ENCODE measurements around the gene CMTR2.
"Not testable (repeated sequence)": the region's sequence is repeated elsewhere in the genome, so short reads cannot be mapped to it uniquely, and the experiment has no call there.

CMTR2 gene, protein sequence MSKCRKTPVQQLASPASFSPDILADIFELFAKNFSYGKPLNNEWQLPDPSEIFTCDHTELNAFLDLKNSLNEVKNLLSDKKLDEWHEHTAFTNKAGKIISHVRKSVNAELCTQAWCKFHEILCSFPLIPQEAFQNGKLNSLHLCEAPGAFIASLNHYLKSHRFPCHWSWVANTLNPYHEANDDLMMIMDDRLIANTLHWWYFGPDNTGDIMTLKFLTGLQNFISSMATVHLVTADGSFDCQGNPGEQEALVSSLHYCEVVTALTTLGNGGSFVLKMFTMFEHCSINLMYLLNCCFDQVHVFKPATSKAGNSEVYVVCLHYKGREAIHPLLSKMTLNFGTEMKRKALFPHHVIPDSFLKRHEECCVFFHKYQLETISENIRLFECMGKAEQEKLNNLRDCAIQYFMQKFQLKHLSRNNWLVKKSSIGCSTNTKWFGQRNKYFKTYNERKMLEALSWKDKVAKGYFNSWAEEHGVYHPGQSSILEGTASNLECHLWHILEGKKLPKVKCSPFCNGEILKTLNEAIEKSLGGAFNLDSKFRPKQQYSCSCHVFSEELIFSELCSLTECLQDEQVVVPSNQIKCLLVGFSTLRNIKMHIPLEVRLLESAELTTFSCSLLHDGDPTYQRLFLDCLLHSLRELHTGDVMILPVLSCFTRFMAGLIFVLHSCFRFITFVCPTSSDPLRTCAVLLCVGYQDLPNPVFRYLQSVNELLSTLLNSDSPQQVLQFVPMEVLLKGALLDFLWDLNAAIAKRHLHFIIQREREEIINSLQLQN

GRCh38 chr16:71288890-71289731, at the start of gene CMTR2:
CMTR2 (minus strand) TSS chr16:71289402; CDS start chr16:71285920, 3,482 bp downstream.
- DNase-seq = peak; percentile 84 to 88

DNA sequence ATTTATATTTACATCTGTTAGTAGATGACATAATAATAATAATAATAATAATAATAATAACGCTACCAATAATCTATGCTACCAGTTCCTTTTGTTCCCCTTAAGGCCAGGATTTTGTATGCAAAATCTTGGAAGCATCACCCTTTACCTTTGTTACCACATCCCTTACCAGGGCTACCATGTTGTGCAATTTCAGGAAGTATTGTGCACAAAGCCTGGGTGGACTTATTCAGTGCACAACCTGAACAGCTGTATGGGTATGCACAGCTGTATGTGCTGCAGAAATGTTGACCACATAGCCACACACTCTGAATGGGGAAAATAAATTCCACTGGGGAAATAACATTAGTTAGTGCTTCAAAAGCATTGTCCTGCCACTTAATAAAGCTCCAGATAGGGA, 49.4 kb upstream of the CMTR2 start:
- no peak for DNase-seq

DNA sequence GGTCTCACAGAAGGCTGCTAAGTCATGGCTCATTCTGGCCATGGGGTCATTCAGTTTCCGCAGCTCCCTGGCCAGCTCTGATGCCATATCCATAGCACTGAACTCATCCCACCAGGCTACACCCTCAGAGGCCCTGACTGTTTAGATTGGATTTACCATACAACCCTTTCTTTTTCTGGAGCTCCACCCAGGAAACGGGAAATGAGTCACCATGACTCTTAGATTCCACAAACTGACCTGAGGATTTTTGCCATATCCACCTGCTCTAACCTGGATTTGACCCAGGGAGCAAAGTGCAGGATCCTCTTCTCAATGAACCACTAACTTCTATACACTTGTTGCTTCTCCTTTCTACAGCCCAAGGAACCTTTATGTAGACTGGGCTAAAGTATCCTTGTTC, 49.0 kb upstream of the CMTR2 start:
- DNase-seq = no peak

DNA sequence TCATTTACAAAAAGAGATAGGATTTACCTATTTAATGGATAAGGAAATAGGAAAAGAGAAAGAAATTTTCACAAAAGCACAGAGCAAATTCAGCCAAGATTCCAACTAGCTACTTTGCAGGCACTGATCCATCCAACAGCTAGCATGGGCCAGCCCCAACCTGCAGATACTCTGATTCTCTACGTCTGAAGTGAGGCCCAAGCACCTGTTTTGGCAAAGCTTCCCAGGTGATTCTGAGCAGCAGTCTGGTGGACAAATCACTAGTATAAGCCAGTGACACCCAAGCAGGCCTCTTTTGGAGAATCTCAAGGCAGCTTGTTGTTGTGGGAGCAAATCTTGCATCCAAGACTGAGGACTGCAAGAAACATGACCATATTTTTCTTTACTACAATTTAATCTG, 48.4 kb upstream of the CMTR2 start:
- no peak for DNase-seq

GRCh38 chr16:71328151-71328550, 38.9 kb upstream of the CMTR2 start:
- no peak for DNase-seq

DNA sequence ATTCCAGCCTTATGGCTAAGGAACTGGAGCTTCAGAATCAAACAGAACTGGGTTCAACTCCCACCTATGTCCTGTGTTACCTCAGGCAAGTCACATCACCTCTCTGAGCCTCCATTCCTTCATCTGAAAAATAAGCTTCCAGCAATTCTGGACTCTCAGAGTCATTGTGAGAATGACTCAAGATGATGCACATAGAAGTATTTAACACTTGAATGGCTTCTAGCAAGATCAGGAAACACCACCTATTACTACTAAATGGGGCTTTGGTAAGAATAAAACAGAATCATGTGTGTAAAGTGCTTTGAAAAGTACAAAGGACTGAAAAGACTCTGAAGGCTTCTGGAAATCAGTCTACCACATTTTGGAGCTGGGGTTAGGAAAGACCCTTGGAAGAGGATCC, 38.5 kb upstream of the CMTR2 start:
- no peak for DNase-seq

DNA sequence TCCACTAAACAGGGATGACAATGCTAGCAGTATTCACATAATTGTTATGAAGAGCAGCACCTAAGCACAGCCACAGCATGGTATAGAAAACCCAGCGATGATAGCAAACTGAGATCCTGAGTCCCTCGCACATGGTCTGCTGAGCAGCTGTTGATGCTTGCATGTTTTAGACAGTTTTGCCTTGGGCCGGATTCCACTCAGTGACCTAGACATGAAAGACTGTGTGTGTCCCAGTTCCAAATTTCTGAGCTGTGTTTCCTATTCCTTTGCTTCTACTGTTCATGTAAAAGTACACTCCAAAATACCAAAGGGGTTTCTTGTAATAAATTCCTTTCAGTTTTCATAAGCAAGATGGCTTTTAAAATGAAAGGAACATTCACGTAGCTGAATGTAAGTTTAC, 30.8 kb upstream of the CMTR2 start:
- no peak for DNase-seq

GRCh38 chr16:71315269-71315668, 26.1 kb upstream of the CMTR2 start:
- no peak for DNase-seq

DNA sequence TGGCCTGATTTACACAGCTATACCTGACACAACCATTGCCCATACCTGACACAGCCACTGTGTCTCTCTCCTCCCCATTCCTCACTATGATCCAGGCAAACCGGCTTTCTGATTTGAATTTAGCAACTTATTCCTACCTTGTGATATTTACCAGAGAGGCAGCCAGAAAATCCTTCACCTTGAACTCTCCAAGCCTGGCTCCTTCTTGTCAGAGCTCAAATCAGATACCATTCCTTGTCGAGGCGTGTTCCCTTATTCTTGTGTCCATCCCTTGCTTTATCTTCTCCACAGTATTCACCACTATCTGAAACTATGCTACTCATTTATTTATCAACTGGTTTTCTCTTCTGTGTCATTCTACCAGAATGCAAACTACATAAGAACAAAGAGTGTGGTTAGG, 24.4 kb upstream of the CMTR2 start:
- not testable (repeated sequence) for DNase-seq

DNA sequence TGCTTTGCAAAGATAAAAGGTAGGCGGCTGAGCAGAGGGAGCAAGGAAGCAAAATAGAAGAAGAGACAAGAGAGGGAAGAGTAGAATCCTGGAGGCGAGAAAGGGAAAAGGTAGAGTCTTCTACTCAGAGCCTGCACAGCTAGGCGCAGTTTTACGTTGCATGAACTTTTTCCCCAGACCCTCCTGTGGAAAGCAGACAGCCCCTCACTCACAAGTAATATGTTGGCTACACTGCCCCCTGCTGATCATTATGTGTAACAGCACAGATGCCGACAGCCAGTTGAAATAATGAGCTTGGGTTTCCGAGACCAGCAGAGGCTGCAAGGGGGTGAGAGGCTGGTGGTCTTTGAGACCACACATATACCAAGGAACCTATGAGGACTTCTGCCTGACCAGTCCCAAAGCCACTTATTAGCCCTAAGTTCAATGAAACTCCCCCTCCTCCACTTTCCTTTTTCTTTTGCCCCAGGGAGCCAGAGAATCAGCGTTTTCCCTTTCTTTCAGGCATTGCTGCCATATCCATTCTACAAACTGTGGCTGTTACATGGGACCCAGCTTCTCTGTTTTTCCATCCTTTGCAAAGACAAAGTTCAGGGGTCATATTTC, 22.5 kb upstream of the CMTR2 start:
- DNase-seq = peak in 1 of 2 donors; percentile 13

GRCh38 chr16:71303938-71304337, 14.7 kb upstream of the CMTR2 start:
- DNase-seq = no peak

DNA sequence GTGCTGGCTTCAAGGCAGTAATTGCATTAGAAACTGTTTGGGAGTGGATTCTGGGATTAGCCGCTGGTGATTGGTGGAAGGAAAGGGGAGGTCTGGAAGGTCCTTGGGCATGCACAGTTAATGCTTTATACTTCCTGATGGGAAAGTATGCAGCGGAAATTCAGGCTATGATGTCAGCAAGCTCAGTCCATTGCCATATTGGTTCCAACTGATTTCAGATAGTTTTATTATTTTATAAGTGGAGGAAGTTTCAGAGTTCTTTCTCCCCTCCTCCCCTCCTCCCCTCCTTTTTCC, 8.1 kb upstream of the CMTR2 start:
- DNase-seq = no peak

- no peak for DNase-seq
These were observed 7.6 kb upstream of the CMTR2 start for GRCh38 chr16:71296584-71297340.

DNA sequence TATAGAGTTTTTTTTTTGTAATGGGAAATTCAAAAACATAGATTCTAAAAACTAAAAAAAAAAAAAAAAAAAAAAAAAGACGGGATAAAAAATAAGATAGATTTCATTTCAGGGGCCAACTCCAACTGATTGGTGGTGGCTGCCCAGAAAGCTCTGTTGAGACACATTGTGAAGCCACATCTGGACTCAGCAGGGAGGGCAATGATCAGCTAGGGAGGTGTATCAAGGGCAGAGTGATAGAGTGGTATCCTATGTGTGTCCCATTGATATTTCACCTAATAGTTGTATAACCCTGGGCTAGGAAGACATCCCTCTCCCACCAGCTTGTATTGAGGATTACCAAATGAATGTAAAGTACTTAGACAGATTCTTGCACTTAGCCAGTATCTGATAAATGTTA, 6.7 kb upstream of the CMTR2 start:
- DNase-seq = no peak

GRCh38 chr16:71293919-71294318, 4.7 kb upstream of the CMTR2 start:
- no peak for DNase-seq

DNA sequence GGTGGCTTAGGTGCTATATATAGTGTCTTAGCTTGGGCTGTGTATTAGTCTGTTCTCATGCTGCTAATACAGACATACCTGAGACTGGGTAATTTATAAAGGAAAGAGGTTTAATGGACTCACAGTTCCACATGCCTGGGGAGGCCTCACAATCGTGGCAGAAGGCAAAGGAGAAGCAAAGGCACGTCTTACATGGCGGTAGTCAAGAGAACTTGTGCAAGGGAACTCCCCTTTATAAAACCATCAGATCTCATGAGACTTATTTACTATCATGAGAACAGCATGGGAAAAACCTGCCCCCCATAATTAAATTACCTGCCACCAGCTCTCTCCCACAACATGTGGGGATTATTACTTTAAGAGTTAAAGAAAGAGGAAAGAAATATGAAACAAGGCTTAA, 2.9 kb upstream of the CMTR2 start:
- DNase-seq = not testable (repeated sequence)

DNA sequence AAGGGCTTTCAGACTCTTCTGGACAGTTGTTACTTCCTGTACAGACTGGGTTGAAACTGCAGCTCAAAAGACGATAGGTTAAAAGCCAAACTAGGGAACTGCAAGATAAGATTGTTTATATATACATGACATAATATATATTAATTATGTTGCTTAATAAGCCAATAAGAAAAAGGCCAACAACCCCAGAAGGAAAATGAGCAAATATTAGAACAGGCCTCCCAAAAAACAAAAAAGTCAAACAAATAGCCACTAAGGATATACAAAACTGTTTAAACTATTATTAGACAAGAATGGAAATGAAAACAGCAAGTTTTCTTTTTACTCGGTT, 495 bp upstream of the CMTR2 start:
- no peak for DNase-seq

DNA sequence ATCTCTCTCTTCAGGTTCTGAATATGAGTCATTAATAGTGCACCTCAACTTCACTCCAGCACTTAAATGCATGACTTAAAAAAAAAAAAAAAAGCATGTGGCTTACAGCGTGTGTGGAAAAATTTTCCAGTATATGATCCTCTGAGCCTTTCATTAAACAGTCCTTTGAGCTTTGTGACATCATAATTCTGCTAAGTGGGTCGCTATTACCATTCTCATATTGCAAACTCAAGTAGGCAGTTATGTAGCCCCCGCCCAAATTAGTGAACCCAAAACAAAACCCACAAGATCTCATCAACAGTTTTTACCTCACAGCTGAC, 672 bp downstream of the CMTR2 start:
- no peak for DNase-seq

- no peak for DNase-seq
These were observed 1.3 kb downstream of the CMTR2 start for GRCh38 chr16:71287911-71288310.

DNA sequence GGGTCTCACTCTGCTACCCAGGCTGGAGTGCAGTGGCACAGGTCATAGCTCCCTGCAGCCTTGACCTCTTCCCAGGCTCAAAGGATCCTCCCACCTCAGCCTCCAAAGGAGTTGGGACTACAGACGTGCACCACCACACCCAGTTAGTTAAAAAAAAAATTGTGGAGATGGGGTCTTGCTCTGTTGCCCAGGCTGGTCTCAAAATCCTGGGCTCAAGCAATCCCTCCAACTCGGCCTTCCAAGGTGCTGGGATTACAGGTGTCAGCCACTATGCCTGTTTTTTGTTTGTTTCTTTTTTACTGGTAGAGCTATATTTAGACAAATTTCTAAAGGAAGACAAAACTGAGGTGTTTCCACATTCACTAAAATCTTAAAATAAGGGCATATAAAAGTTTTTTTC, 1.7 kb downstream of the CMTR2 start:
- DNase-seq = no peak

DNA sequence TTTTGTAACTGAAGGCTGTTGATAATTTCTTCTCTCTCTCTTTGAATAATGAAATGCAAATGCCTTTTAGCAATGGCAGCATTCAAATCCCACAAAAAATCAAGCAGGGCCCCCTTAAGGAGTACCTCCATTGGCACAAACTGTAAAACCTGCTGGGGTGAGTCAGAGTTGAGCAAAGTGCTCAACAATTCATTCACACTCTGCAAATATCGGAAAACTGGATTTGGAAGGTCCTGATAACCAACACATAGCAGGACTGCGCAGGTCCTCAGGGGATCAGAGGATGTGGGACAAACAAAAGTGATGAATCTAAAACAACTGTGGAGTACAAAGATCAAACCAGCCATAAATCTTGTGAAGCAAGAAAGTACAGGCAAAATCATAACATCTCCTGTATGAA, 5.6 kb downstream of the CMTR2 start:
- DNase-seq = no peak

- DNase-seq = no peak
These were observed 6.3 kb downstream of the CMTR2 start for GRCh38 chr16:71282943-71283342.
